HepG2 (cell line): Measurements from ENCODE around the gene SNAI3. TPM values are rescaled to one million over a fixed set of nuclear protein-coding genes. Genes with fewer than 3 reads are reported as not detected.

Experiments used
- CAMTA2 ChIP-seq: sonication (generic); formaldehyde crosslinking; IDR thresholded peaks from 2 replicates; pipeline ENCODE4 v1.4.0; 2020; ENCODE audit warnings: mild to moderate bottlenecking, missing genetic modification reagents, borderline replicate concordance
- HMG20B ChIP-seq: conservative IDR thresholded peaks from 2 replicates; pipeline ENCODE4 v1.6.1; 2016; ENCODE audit warnings: missing genetic modification reagents, missing compliant biosample characterization
- IRX3 ChIP-seq: sonication (generic); formaldehyde crosslinking; IDR thresholded peaks from 2 replicates; pipeline ENCODE4 v1.8.1; 2023; ENCODE audit warnings: mild to moderate bottlenecking, low read depth, missing genetic modification reagents, borderline replicate concordance
- JUNB ChIP-seq: sonication (generic); formaldehyde crosslinking; IDR thresholded peaks from 2 replicates; pipeline ENCODE4 v1.8.0; 2022; ENCODE audit warnings: missing genetic modification reagents, mild to moderate bottlenecking, borderline replicate concordance
- MYC ChIP-seq: sonication (generic); formaldehyde crosslinking; IDR thresholded peaks from 2 replicates; pipeline ENCODE4 v1.9.0; 2021; ENCODE audit warnings: missing genetic modification reagents, borderline replicate concordance
- RFX3 ChIP-seq: IDR thresholded peaks from 2 replicates; pipeline ENCODE4 v1.6.1; 2016; ENCODE audit warnings: missing biosample characterization, missing genetic modification reagents
- RXRA ChIP-seq: sonication (generic); formaldehyde crosslinking; IDR thresholded peaks from 2 replicates; pipeline ENCODE4 v1.5.1; 2020; ENCODE audit warnings: missing genetic modification reagents
- SIN3B ChIP-seq: fragments of 150-350 bp; IDR thresholded peaks from 2 replicates; pipeline ENCODE4 v1.6.1; 2014; ENCODE audit warnings: low read length
- SP5 ChIP-seq: IDR thresholded peaks from 2 replicates; pipeline ENCODE4 v1.6.1; 2016; ENCODE audit warnings: low read depth, borderline replicate concordance
- SRSF9 ChIP-seq: fragments of 200-400 bp; formaldehyde crosslinking; IDR thresholded peaks from 2 replicates; pipeline ENCODE4 v1.6.1; 2018; ENCODE audit warnings: borderline replicate concordance, mild to moderate bottlenecking, low read depth, low read length; ENCODE audit not compliant: insufficient read depth, poor library complexity, severe bottlenecking
- TBL1XR1 ChIP-seq: fragments of 150-350 bp; IDR thresholded peaks from 2 replicates; pipeline ENCODE4 v1.6.1; 2014; ENCODE audit warnings: borderline replicate concordance, low read length; ENCODE audit not compliant: partially characterized antibody
- ZNF343 ChIP-seq: sonication (generic); formaldehyde crosslinking; IDR thresholded peaks from 2 replicates; pipeline ENCODE4 v1.4.0; 2020; ENCODE audit warnings: mild to moderate bottlenecking, missing genetic modification reagents
- ZNF446 ChIP-seq: sonication (generic); formaldehyde crosslinking; IDR thresholded peaks from 2 replicates; pipeline ENCODE4 v1.5.0; 2020; ENCODE audit warnings: mild to moderate bottlenecking, missing genetic modification reagents
- ZNF451 ChIP-seq: sonication (generic); formaldehyde crosslinking; IDR thresholded peaks from 2 replicates; pipeline ENCODE4 v1.5.0; 2020; ENCODE audit warnings: mild to moderate bottlenecking, missing genetic modification reagents
- ZNF543 ChIP-seq: sonication (generic); formaldehyde crosslinking; IDR thresholded peaks from 2 replicates; pipeline ENCODE4 v1.4.0; 2020; ENCODE audit warnings: mild to moderate bottlenecking, missing genetic modification reagents
- ZNF614 ChIP-seq: IDR thresholded peaks from 2 replicates; pipeline ENCODE4 v1.6.1; 2018; ENCODE audit warnings: missing biosample characterization, missing genetic modification reagents, inconsistent platforms, borderline replicate concordance
- polyA plus RNA-seq, 8 experiments: library from polyadenylated mRNA; depleted of rRNA in 3 of 8; stranded (reverse) in 7 of 8; unstranded in 1 of 8; fragments of >200 nt; fragmentation: Illumina TruSeq in 4 of 8; extraction: Trizol in 4 of 8; gene quantifications; 2 replicates each; pipeline versions ENCODE4 v1.2.1 to v1.2.3, GENCODE V29; 2011 to 2016; ENCODE audit warnings: low read depth in 4 of 8, missing spikeins in 1 of 8, mixed read lengths in 1 of 8; ENCODE audit not compliant: insufficient read depth in 1 of 8
- total RNA-seq, 5 experiments: library from RNA; depleted of rRNA; stranded (reverse); fragments of >200 nt; fragmentation: Illumina TruSeq; extraction: Trizol; gene quantifications; 2 replicates each; pipeline ENCODE4 v1.2.3, GENCODE V29; 2016; ENCODE audit warnings: low read depth in 1 of 5
- TF ChIP-seq, protein P1 (sequence below): sonication (generic); formaldehyde crosslinking; IDR thresholded peaks from 2 replicates; pipeline ENCODE4 v1.8.0; 2023; ENCODE audit warnings: mild to moderate bottlenecking, missing genetic modification reagents
- TF ChIP-seq, protein P2 (sequence below): IDR thresholded peaks from 2 replicates; pipeline ENCODE4 v1.6.1; 2016; ENCODE audit warnings: missing compliant biosample characterization, missing genetic modification reagents, borderline replicate concordance
- TF ChIP-seq, protein P3 (sequence below): sonication (generic); formaldehyde crosslinking; IDR thresholded peaks from 2 replicates; pipeline ENCODE4 v1.4.0; 2020; ENCODE audit warnings: missing genetic modification reagents
- TF ChIP-seq, protein P4 (sequence below): sonication (generic); formaldehyde crosslinking; IDR thresholded peaks from 2 replicates; pipeline ENCODE4 v1.4.0; 2020; ENCODE audit warnings: missing genetic modification reagents, mild to moderate bottlenecking, borderline replicate concordance
- TF ChIP-seq, protein P5 (sequence below): sonication (generic); formaldehyde crosslinking; IDR thresholded peaks from 2 replicates; pipeline ENCODE4 v1.4.0; 2020; ENCODE audit warnings: missing genetic modification reagents
- TF ChIP-seq, protein P6 (sequence below): sonication (generic); formaldehyde crosslinking; IDR thresholded peaks from 2 replicates; pipeline ENCODE4 v1.8.0; 2022; ENCODE audit warnings: mild to moderate bottlenecking, missing genetic modification reagents, moderate library complexity

Gene SNAI3
- total and polyA plus RNA-seq, 2 of the 13 experiments (the other 11 are each of a cell fraction or from before 2014, with no cell fraction given): 0.09 to 0.18 TPM

DNA sequence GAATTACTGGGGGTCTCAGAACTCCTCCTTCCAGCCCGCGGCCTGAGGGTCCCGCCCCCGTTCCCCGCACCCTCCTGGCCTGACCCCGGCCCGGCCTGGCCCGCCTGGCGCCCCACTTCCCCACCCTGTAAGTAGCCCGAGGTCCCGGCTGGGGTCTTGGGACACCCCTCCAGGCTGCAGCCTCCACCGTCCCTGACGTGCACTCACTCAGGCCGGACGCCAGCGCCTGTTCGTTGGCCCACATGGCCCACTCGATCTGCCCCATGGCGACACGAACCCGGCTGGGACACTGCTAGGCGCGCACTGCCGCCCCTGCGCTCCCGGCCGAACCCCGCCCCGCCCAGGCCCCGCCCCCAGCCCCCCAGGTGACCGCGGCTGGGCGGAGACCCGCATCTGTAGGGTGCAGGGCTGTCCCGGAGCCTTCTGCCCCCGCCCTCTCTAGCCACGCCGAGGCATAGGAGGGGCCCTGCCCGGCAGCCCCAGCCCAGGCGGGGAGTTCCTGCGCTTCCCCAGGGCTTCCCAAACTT lies 35.5 kb downstream of the SNAI3 start, which contains the start of gene CYBA (continued):
- TF ChIP-seq, protein P1, sequence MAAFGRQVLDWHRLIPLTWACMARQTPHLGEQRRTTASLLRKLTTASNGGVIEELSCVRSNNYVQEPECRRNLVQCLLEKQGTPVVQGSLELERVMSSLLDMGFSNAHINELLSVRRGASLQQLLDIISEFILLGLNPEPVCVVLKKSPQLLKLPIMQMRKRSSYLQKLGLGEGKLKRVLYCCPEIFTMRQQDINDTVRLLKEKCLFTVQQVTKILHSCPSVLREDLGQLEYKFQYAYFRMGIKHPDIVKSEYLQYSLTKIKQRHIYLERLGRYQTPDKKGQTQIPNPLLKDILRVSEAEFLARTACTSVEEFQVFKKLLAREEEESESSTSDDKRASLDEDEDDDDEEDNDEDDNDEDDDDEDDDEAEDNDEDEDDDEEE (CRISPR knock-in tag): no peak; the same call in 1 of the 2 replicates
- TF ChIP-seq SRSF9 (no peak), RXRA (CRISPR knock-in tag) (no peak), RFX3 (CRISPR knock-in tag) (no peak), ZNF446 (peak; percentile 93), SP5 (CRISPR knock-in tag) (peak; percentile 68; the same call in 1 of the 2 replicates), CAMTA2 (no peak), TBL1XR1 (no peak), IRX3 (CRISPR knock-in tag) (no peak), ZNF343 (CRISPR knock-in tag) (no peak), HMG20B (CRISPR knock-in tag) (no peak), JUNB (0 out of 2 replicates have a peak, but pooled peaks have one; percentile 35), ZNF614 (CRISPR knock-in tag) (no peak), MYC (CRISPR knock-in tag) (peak; percentile 96), SIN3B (no peak), ZNF543 (CRISPR knock-in tag) (no peak), ZNF451 (CRISPR knock-in tag) (peak; percentile 78)
- TF ChIP-seq, protein P2, sequence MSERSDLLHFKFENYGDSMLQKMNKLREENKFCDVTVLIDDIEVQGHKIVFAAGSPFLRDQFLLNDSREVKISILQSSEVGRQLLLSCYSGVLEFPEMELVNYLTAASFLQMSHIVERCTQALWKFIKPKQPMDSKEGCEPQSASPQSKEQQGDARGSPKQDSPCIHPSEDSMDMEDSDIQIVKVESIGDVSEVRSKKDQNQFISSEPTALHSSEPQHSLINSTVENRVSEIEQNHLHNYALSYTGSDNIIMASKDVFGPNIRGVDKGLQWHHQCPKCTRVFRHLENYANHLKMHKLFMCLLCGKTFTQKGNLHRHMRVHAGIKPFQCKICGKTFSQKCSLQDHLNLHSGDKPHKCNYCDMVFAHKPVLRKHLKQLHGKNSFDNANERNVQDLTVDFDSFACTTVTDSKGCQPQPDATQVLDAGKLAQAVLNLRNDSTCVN (CRISPR knock-in tag): no peak; the same call in none of the 2 replicates
- TF ChIP-seq, protein P3, sequence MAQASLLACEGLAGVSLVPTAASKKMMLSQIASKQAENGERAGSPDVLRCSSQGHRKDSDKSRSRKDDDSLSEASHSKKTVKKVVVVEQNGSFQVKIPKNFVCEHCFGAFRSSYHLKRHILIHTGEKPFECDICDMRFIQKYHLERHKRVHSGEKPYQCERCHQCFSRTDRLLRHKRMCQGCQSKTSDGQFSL (CRISPR knock-in tag): peak; percentile 20; the same call in 1 of the 2 replicates
- TF ChIP-seq, protein P4, sequence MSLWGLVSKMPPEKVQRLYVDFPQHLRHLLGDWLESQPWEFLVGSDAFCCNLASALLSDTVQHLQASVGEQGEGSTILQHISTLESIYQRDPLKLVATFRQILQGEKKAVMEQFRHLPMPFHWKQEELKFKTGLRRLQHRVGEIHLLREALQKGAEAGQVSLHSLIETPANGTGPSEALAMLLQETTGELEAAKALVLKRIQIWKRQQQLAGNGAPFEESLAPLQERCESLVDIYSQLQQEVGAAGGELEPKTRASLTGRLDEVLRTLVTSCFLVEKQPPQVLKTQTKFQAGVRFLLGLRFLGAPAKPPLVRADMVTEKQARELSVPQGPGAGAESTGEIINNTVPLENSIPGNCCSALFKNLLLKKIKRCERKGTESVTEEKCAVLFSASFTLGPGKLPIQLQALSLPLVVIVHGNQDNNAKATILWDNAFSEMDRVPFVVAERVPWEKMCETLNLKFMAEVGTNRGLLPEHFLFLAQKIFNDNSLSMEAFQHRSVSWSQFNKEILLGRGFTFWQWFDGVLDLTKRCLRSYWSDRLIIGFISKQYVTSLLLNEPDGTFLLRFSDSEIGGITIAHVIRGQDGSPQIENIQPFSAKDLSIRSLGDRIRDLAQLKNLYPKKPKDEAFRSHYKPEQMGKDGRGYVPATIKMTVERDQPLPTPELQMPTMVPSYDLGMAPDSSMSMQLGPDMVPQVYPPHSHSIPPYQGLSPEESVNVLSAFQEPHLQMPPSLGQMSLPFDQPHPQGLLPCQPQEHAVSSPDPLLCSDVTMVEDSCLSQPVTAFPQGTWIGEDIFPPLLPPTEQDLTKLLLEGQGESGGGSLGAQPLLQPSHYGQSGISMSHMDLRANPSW (CRISPR knock-in tag): no peak
- TF ChIP-seq, protein P5, sequence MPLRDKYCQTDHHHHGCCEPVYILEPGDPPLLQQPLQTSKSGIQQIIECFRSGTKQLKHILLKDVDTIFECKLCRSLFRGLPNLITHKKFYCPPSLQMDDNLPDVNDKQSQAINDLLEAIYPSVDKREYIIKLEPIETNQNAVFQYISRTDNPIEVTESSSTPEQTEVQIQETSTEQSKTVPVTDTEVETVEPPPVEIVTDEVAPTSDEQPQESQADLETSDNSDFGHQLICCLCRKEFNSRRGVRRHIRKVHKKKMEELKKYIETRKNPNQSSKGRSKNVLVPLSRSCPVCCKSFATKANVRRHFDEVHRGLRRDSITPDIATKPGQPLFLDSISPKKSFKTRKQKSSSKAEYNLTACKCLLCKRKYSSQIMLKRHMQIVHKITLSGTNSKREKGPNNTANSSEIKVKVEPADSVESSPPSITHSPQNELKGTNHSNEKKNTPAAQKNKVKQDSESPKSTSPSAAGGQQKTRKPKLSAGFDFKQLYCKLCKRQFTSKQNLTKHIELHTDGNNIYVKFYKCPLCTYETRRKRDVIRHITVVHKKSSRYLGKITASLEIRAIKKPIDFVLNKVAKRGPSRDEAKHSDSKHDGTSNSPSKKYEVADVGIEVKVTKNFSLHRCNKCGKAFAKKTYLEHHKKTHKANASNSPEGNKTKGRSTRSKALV (CRISPR knock-in tag): no peak; the same call in 1 of the 2 replicates
- TF ChIP-seq, protein P6, sequence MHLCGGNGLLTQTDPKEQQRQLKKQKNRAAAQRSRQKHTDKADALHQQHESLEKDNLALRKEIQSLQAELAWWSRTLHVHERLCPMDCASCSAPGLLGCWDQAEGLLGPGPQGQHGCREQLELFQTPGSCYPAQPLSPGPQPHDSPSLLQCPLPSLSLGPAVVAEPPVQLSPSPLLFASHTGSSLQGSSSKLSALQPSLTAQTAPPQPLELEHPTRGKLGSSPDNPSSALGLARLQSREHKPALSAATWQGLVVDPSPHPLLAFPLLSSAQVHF (CRISPR knock-in tag): peak; percentile 79; the same call in 1 of the 2 replicates
